Measurements from ENCODE around the gene DDR2. TPM values are rescaled to one million over a fixed set of nuclear protein-coding genes. Genes with fewer than 3 reads are reported as not detected.

DDR2 gene
- total RNA-seq, 1 experiment from 2014 or later = 0.52 TPM

GRCh38 chr1:162663086-162663485, 30.8 kb downstream of the DDR2 start:
- Histone ChIP-seq H3K27ac (ENCODE audit: insufficient read length, low read depth, low read length) (no peak overlapping the region), H3K27me3 (ENCODE audit: insufficient read depth, low read length) (no peaks in the 10 kb centered on the region), H3K79me1 (ENCODE audit: insufficient read depth, low read depth, low read length, poor library complexity, severe bottlenecking) (no peaks in the 10 kb centered on the region), H3K23ac (ENCODE audit: insufficient read length, low read depth, low read length) (no peak overlapping the region), H3K4me1 (ENCODE audit: insufficient read depth, low read length) (no peaks in the 10 kb centered on the region), H3K79me2 (ENCODE audit: insufficient read depth, low read length) (no peaks in the 10 kb centered on the region), H4K20me1 (ENCODE audit: control insufficient read depth, insufficient read depth, insufficient read length) (no peaks in the 10 kb centered on the region), H4K91ac (ENCODE audit: insufficient read length, low read depth, low read length) (no peak overlapping the region), H4K5ac (ENCODE audit: insufficient read length, low read depth, low read length) (no peak overlapping the region), H3K9ac (ENCODE audit: extremely low read depth, insufficient read length, low read length) (no peak overlapping the region), H3K18ac (ENCODE audit: insufficient read length, low read depth, low read length) (no peak overlapping the region), H3K14ac (ENCODE audit: insufficient read depth, low read length) (no peak overlapping the region), H3K23me2 (ENCODE audit: insufficient read length, low read depth, low read length, poor library complexity, severe bottlenecking) (no peaks in the 10 kb centered on the region), H2AK5ac (ENCODE audit: insufficient read length, low read length) (no peak overlapping the region), H3K56ac (ENCODE audit: insufficient read length, low read depth, low read length) (no peak overlapping the region), H2BK5ac (ENCODE audit: insufficient read length, low read length) (no peak overlapping the region), H2BK15ac (ENCODE audit: low read depth, low read length) (no peak overlapping the region), H2AFZ (ENCODE audit: low read length) (no peak overlapping the region), H3K9me3 (ENCODE audit: control insufficient read depth, low read depth, low read length) (no peaks in the 10 kb centered on the region), H3K4me2 (ENCODE audit: insufficient read depth, insufficient read length, low read length) (no peak overlapping the region), H3T11ph (ENCODE audit: low read length) (no peak overlapping the region), H2BK20ac (ENCODE audit: low read depth, low read length, poor library complexity, severe bottlenecking) (no peak overlapping the region), H2BK12ac (ENCODE audit: insufficient read length, low read depth, low read length) (no peak overlapping the region), H3K4ac (ENCODE audit: low read depth, low read length) (no peak overlapping the region), H2BK120ac (ENCODE audit: low read depth, low read length, poor library complexity, severe bottlenecking) (no peak overlapping the region), H4K8ac (replicated peaks; ENCODE audit: insufficient read length, low read depth, low read length) (no peak overlapping the region)
- H3K27ac Mint-ChIP-seq = no peak overlapping the region
- H3K36me3 Mint-ChIP-seq (ENCODE audit: insufficient read depth in 1 of 3, low read depth in 3 of 3) = no peaks in the 10 kb centered on the region
- H3K27me3 Mint-ChIP-seq (ENCODE audit: low read depth) = peaks cover 4% of the 10 kb centered on the region; the same call in 1 of the 2 replicates
- TF ChIP-seq CTCF (conservative IDR thresholded peaks at IDR 0.05) = no peak
- H3K9me3 Mint-ChIP-seq = no peaks in the 10 kb centered on the region
- no peak for DNase-seq
- H3K4me3 Mint-ChIP-seq = no peak overlapping the region
- 0 out of 4 replicates have a peak, but pooled peaks cover 0 to 3% of the 10 kb centered on the region in 2 experiments for H3K4me1 Mint-ChIP-seq
